Adipose tissue (tissue), 3 donors: Measurements from ENCODE around the gene SGCG. TPM values are rescaled to one million over a fixed set of nuclear protein-coding genes. Genes with fewer than 3 reads are reported as not detected.
"Not testable (repeated sequence)": the region's sequence is repeated elsewhere in the genome, so short reads cannot be mapped to it uniquely, and the experiment has no call there.

Experiments used
- H3K27ac ChIP-seq: one replicate; pipeline ENCODE4 v1.5.1; 2013; ENCODE audit warnings: low read depth, low read length
- WGBS, 3 donors: extraction: QIAGEN DNeasy Blood & Tissue Kit; methylation state at CpG; one replicate each; pipeline ENCODE4 v1.1.7; 2013; 5-methylcytosine and 5-hydroxymethylcytosine counted together
- polyA plus RNA-seq, 3 donors: library from polyadenylated mRNA; stranded (reverse); fragments of 200-250 nt; gene quantifications; one replicate each; pipeline ENCODE4 v1.2.3, GENCODE V29; 2013
- donor health status: healthy with polysubstance abuse.
- donor health status: Bipolar disorder and iron deficiency.
- donor health status: healthy.

SGCG gene
- polyA plus RNA-seq, 3 donors = 0.18 to 6.2 (median 2.5) TPM

DNA sequence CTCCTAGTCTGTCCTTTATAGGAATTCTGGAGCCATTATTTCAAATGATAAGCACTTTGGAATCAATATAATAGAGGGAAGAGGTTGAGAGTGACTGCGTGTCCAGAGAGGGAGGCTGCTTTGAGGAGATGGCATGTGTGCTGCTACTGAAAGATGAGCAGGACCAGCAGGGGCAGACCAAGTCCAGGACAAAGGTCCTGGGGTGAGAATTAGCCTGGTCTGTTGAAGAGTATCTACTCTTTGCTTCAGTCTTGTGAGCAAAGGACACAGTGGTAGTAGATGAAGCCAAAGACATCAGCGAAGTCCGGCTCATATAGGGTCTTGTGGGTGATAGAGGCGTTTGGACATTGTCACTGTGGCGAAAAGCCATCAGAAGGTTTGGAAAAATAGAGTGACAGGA lies 21.1 kb downstream of the SGCG start:
- 75 to 84% (median 81%) methylated on average over 5 of the region's 5 CpGs for WGBS, 3 donors
- H3K27ac ChIP-seq = no peak overlapping the region

DNA sequence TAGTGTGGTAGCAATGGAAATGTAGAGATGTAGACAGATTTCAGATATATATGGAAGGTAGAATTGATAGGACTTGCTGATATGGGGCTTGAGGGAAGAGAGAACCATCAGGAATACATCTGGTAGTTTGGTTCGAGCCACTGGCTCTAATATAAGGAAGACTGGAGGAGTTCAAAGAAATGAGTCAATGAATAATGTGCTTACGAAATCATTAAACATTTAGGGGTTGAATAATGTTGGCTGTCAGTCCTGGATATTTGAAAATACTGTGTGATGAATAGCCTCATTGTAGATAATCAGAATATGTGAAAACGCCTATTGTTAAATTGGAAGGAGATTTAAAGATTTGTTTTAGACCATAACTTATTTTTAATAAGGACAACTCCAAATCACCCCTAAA lies 21.6 kb downstream of the SGCG start:
- no peak overlapping the region for H3K27ac ChIP-seq
- WGBS, 3 donors = 16 to 59% (median 41%) methylated on average over 3 of the region's 3 CpGs

DNA sequence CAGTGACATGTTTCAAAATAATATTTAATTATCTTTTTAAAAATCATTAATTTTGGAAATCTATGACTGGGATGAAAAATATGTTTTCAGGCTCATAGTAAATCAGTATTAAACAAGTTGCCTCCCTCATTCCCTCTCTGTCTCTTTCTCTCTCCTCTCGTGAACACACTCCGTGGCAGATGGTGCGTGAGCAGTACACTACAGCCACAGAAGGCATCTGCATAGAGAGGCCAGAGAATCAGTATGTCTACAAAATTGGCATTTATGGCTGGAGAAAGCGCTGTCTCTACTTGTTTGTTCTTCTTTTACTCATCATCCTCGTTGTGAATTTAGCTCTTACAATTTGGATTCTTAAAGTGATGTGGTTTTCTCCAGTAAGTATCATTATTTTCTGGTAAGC lies 22.7 kb downstream of the SGCG start:
- no peak overlapping the region for H3K27ac ChIP-seq
- 71 to 85% (median 79%) methylated on average over 5 of the region's 5 CpGs for WGBS, 3 donors

DNA sequence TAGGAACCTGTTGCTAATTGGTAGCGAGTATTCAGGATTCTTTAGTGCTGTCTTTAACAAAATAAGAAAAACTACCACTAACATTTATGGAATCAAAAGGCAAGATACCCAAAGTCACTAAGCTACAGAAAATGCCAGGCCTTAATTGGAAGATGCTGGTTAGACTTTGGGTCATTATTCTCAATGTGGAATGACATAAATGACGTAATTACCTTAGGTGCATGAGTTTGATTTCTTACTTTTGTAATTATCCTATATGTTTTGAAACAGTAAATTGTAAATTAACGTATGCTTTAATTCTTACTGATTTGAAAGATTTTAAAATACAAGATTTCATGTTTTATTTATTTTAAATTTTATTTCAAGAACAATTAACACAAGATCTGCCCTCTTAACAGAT lies 25.0 kb downstream of the SGCG start:
- 87 to 90% (median 89%) methylated on average over 3 of the region's 3 CpGs for WGBS, 3 donors
- no peak overlapping the region for H3K27ac ChIP-seq

DNA sequence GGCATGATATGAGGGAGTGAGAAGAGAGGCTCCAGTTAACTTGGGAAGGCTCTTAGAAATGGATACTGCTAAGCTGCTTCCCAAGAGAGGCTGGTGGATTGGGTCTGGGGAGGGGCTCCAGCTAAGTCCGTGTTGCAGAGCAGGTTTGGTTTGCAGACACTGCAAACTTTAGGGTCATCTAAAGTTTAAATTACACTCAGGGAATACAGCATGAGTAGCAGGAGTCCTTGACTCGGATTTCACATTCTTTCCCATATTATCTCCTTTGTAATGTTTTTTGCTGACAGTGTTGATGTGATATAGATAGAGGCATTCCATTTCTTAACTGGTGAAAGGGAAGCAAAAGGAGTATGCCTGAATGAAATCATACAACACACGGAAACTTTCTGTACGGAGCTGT lies 31.9 kb downstream of the SGCG start:
- 24 to 41% (median 37%) methylated on average over 4 of the region's 4 CpGs for WGBS, 3 donors
- H3K27ac ChIP-seq = no peak overlapping the region

DNA sequence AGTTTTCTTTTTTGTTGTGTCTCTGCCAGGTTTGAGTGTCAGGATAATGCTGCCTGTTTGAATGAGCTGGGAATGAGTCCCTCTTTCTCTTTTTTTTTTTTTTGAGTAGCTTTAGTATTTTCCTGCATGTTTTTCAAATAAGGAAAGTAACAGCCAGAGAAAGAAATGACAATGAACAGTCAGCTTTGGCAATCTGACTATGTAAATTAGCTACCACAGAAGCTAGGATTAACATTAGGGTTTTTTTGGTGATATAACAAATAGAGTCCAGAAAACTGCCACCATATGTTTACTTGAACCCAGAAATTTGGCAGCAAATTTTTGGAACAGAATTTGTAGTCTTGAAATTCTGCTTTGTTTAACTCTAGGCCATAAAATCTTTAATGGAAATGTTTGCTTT lies 50.5 kb downstream of the SGCG start:
- H3K27ac ChIP-seq = no peak overlapping the region

DNA sequence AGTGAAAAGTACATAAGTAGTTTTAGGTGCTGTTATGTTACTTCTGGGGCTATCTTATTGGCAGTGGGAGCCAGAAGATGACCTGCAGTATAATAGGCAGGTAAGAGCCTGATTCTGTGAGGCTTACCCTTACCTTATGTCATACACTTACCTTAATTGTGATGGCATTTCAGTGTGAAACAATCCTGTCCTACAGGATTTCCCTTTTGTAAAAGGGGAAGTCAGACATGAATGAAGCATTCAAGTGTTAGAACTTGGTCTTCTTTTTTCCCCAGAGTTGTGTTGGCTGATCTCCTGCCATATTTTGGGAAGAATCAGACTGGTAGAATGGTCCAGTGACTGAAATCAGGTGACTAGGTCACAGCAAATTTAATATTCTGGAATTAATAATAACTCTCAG lies 55.2 kb downstream of the SGCG start:
- no peak overlapping the region for H3K27ac ChIP-seq

DNA sequence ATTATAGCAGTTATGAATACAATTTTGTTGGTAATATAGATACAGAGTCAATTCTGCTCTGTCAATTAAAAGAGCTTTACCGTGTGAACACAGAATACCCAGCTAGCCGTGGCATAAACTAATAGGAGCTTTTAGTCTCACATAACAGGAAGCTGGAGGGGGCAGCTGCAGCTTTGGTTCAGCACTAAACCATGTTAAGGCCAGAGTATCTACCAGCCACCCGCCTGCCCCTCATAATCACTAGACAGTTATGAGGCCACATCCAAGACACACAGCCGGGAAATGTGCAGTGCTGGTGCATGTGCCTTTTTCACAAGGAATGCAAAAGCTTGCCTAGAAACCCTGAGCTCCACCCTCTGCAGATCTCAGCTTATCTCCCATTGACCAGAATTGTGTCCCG lies 62.3 kb downstream of the SGCG start:
- no peak overlapping the region for H3K27ac ChIP-seq
- WGBS, 3 donors = 56 to 69% (median 64%) methylated on average over 5 of the region's 5 CpGs

DNA sequence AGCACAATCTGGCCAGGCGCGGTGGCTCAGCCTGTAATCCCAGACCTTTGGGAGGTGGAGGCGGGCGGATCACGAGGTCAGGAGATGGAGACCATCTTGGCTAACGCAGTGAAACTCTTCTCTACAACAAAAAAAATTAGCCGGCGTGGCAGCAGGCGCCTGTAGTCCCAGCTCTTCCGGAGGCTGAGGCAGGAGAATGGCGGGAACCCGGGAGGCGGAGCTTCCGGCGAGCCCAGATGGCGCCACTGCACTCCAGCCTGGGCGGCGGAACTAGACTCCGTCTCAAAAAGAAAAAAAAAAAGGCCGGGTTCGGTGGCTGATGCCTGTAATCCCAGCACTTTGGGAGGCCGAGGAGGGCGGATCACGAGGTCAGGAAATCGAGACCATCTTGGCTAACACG lies 67.6 kb downstream of the SGCG start:
- WGBS, 3 donors = 96% methylated on average over 25 to 26 of the region's 26 CpGs
- H3K27ac ChIP-seq = not testable (repeated sequence)

DNA sequence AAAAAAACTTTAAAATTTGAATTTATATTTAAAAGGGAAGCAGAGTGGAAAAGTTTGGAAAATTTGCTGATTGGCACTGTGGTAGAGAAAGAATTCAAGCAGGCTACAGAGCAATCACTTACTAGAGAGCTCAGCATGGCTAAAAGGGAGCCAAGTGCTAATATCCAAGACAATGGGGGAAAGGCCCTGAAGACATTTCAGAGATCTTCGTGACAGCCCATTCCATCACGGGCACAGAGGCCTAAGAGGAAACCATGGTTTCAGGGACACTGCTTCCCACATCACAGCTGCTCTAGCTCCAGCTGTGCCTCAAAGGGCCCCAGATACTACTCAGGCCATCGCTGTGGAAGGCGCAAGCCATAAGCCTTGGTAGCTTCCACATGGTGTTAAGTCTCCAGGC lies 73.7 kb downstream of the SGCG start:
- no peak overlapping the region for H3K27ac ChIP-seq
- 79 to 93% (median 88%) methylated on average over 4 of the region's 4 CpGs for WGBS, 3 donors

DNA sequence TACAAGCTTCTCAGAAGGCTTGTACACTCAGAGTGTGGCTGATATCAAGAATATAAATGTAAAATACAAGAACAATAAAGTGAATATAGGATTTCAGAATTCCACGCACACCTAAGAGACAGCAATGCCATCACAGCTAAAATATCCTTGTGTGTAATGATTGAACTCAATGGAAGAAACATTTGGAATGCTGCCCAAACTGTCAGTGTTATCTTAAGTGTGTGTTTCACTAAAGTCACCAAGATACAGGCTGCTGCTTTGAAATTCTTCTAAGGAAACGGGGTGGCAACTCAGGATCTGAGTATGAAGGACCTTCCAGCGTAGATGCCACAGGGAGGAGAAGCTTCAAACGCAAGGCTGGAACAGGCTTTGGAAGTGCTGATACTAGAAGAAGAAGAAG lies 86.8 kb downstream of the SGCG start:
- WGBS, 3 donors = 64 to 84% (median 76%) methylated on average over 4 of the region's 4 CpGs
- no peak overlapping the region for H3K27ac ChIP-seq

DNA sequence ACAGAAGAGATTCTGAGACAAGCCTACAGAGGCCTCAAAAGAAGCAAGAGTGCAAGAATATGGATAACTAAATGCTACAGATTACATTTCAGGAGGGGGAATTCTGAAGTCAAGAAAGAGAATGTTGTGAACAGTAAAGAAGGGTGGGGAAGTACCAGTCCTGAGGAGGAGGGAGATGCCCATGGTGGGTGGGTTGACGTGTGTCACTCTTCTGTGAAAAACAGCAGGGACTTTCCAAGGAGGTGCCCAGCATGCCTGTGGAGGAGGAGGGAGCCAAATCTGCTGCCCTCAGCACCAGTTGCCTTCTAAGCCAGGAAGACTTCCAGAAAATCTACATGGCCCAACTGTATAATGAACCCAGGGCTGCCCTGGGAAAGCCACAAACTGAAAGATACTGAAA lies 87.7 kb downstream of the SGCG start:
- WGBS, 3 donors = 56 to 81% (median 63%) methylated on average over 1 of the region's 1 CpG
- no peak overlapping the region for H3K27ac ChIP-seq

DNA sequence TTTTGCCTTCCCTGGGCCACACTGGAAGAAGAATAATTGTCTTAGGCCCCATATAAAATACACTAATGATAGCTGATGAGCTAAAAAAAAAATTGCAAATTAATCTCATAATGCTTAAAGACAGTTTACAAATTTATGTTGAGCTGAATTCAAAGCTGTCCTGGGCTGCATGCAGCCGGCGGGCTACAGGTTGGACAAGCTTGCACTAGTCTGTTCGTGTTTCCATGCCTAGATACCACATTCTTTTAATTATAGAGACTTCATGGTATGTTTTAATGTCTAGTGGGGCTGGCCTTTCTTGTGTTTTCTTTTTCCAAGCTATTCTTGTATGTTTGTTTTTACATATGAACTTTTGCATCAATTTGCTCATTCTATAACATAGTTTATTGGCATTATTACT lies 90.6 kb downstream of the SGCG start:
- whole genome bisulfite sequencing, 3 donors = 86 to 93% (median 92%) methylated on average over 3 of the region's 3 CpGs
- H3K27ac ChIP-seq = no peak overlapping the region

DNA sequence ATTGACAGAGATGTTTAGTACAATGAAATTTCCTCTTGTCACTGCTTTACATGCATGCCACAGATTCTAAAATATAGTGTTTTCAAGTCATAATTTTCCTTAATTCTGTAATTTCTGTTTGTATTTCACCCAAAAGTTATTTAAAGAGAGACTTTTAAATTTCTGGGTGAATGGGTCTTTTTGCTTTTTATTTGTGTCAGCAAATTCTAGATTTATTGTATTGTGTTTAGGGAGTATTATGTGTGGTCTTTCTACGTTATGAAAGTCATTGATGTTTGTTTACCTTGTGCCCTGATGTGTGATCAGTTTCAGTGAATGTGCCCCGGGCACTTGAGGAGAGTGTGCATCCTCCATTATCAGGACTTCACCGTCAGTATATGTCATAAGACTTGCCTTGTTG lies 92.7 kb downstream of the SGCG start:
- H3K27ac ChIP-seq = no peak overlapping the region
- 53 to 78% (median 75%) methylated on average over 3 of the region's 3 CpGs for WGBS, 3 donors

DNA sequence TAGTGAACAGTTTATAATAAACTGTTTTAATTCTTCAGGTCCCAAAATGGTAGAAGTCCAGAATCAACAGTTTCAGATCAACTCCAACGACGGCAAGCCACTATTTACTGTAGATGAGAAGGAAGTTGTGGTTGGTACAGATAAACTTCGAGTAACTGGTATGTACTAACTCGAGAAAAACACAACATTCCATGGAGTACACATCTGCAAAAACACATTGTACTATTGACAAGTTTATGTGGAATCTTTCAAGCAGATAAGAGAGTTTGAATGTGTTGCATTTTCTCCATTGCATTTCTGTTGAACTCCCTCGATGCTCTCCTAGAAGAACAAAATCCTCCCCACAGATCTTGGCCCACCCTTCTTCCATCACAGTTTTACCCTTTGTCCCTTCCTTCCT lies 98.5 kb downstream of the SGCG start:
- no peak overlapping the region for H3K27ac ChIP-seq
- 60 to 65% (median 62%) methylated on average over 5 of the region's 5 CpGs for WGBS, 3 donors

DNA sequence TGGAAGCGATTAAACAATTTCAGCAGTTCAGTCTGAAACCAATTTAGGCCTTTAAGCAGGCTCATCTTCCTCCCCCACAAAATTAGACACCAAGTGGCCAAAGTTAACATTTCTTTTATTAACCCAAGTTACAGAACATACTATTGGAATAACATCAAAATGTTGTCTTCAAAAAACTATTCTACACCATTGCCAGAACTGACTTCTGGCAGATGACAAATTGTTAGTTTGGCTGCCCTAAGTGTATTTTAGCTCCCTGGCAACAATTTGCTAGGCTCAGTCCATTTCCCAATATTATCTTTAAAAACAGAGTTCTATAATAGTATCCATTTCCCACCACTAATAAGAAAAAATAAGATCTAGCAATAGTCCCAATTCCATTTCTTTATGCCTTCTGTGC lies 107.8 kb downstream of the SGCG start:
- no peak overlapping the region for H3K27ac ChIP-seq
- WGBS, 3 donors = 76 to 88% (median 76%) methylated on average over 1 of the region's 1 CpG

DNA sequence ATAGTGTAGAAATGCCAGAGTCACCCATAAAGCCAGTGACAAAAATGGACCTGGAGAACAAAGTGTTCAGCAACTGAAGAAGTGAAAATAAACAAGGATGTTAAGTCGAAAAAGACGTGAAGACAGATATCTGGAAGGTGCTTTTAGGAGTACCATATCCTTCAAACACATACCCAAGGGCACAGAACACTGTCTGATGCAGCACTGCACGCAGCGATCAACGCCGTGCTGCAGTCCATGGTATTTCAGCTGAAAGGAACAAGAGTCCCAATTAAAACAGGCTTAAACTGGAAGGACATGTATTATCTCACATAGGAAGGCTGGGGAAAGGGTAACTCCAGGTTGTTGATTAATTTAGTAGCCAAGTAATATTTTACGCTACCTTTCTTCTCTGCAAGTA lies 108.2 kb downstream of the SGCG start:
- 61 to 75% (median 68%) methylated on average over 7 of the region's 7 CpGs for WGBS, 3 donors
- no peak overlapping the region for H3K27ac ChIP-seq

DNA sequence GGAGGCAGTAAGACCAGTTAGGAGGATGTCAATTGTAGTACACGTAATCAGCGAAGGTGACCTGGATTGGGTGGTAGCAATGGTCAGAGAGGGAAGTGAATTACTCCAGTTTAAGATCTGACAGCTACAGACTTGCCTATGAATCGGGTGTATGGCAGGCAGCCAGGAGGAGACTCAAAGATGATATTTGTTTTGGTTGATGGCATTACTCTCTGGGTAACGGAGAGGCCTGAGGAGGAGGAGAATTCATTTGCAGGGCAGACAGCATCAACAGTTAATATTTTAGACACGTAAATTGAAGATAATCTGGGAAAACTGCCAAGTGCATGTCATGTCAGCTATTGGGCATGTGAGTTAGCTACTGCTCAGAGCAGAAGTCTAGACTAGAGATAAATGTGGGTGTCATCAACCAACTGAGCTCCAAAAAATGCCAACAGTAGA lies 109.2 kb downstream of the SGCG start:
- WGBS, 3 donors = 49 to 56% (median 54%) methylated on average over 5 of the region's 5 CpGs
- no peak overlapping the region for H3K27ac ChIP-seq

DNA sequence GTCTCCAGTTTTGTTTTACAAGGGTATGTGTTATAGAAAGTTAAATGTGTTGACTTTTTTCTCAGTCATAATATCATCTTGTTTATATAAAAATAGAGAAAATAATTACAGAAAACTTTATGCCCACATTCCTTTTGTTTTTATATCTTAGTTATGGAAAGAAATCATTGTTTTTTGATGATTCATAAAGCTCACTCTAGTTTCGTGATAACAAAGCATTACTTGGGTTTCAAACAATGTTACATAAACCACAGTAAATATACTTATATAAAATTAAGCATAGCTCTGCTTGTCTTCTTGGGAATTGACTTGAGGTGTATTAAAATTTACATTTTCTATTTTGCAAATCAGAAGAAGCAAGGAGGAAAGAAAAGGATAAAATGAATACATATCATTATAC lies 111.8 kb downstream of the SGCG start:
- no peak overlapping the region for H3K27ac ChIP-seq
- 61 to 84% (median 73%) methylated on average over 1 of the region's 1 CpG for WGBS, 3 donors

DNA sequence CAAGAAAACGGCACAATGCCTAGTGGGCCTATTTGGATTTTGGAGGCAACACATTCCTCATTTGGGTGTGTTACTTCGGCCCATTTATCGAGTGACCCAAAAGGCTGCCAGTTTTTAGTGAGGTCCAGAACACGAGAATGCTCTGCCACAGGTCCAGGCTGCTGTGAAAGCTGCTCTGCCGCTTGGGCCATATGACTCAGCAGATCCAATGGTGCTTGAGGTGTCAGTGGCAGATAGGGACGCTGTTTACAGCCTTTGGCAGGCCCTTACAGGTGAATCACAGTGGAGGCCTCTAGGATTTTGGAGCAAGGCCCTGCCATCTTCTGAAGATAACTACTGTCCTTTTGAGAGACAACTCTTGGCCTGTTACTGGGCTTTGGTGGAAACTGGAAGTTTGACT lies 134.1 kb downstream of the SGCG start:
- H3K27ac ChIP-seq = not testable (repeated sequence)
- 78 to 92% (median 86%) methylated on average over 6 of the region's 6 CpGs for WGBS, 3 donors

DNA sequence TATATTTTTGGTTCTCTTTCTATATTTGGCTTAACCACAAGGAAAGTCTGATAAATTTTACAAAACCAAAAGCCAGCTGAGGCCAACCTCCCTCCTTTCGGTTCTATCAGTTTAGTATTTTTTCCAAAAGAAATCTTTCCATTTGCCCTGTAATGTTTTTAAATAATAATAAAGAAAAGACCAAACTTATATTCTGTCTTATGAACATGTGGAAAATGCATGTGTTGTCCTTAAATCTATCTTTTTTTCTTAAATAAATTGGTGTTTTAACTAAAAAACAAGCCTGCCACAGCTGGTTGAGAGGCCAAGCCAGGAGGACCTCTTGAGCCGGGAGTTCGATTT lies 139.1 kb downstream of the SGCG start:
- 77 to 88% (median 79%) methylated on average over 3 of the region's 3 CpGs for WGBS, 3 donors
- no peak overlapping the region for H3K27ac ChIP-seq
